ENCODE measurements around the gene NID2.

The NID2 gene

GRCh38 chr14:52091928-52092327 lies 23.1 kb upstream of the NID2 start:
- H3K4me3 ChIP-seq (ENCODE audit: control insufficient read depth, low read depth, low read length) = no peak overlapping the region
- DNase-seq (ENCODE audit: low read depth) = no peak
- no peak for TF ChIP-seq CTCF (IDR thresholded peaks at IDR 0.05; ENCODE audit: control insufficient read depth, insufficient read depth, low read depth, low read length, missing control alignments)

DNA sequence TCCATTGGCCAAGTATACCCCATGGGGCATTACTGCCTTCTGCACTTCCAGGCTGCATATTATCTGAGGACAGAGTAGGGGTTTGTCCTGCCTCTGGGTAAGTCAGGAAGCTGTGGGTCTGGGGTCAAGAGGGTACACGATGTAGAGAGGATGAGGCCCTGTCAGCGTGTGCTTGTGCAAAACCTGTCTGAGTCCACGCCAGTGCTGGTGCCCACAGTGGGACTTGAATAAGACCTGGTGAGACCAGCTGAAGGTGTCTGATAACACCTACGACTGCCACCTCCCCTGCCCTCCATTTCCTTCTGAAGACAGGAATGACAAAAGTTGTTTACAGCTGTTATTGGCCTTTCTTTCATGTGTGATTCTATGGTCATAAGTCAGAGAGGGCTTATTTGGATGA lies 22.1 kb upstream of the NID2 start:
- no peak for DNase-seq (ENCODE audit: low read depth)
- TF ChIP-seq CTCF (IDR thresholded peaks at IDR 0.05; ENCODE audit: control insufficient read depth, insufficient read depth, low read depth, low read length, missing control alignments) = no peak
- no peak overlapping the region for H3K4me3 ChIP-seq (ENCODE audit: control insufficient read depth, low read depth, low read length)

- no peak for TF ChIP-seq CTCF (IDR thresholded peaks at IDR 0.05; ENCODE audit: control insufficient read depth, insufficient read depth, low read depth, low read length, missing control alignments)
- no peak for DNase-seq (ENCODE audit: low read depth)
- no peak overlapping the region for H3K4me3 ChIP-seq (ENCODE audit: control insufficient read depth, low read depth, low read length)
Observed at GRCh38 chr14:52089218-52089617, 20.4 kb upstream of the NID2 start.

DNA sequence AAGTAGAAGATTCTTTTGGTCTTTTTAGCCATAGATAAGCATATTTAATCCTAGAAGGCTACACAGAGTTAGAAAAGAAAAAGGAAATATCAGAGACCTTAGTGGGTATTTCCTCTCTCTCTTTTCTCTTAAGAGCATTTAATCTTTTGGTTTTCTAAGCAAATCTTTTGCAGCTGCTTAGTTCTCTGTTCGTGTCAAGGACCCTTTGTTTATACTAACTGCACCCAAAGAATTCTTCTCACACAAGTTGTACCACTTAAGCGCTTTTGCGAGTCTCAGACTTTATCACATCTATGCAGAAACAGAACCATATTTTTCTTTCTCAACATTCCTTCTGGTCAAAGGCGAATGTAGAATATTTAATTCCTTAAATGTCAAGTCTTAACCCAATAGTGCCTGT lies 17.9 kb upstream of the NID2 start:
- no peak for TF ChIP-seq CTCF (IDR thresholded peaks at IDR 0.05; ENCODE audit: control insufficient read depth, insufficient read depth, low read depth, low read length, missing control alignments)
- DNase-seq (ENCODE audit: low read depth) = no peak
- no peak overlapping the region for H3K4me3 ChIP-seq (ENCODE audit: control insufficient read depth, low read depth, low read length)

GRCh38 chr14:52082903-52083302 lies 14.0 kb upstream of the NID2 start:
- no peak for DNase-seq (ENCODE audit: low read depth)
- TF ChIP-seq CTCF (IDR thresholded peaks at IDR 0.05; ENCODE audit: control insufficient read depth, insufficient read depth, low read depth, low read length, missing control alignments) = no peak
- H3K4me3 ChIP-seq (ENCODE audit: control insufficient read depth, low read depth, low read length) = no peak overlapping the region

GRCh38 chr14:52081964-52082363 lies 13.1 kb upstream of the NID2 start:
- no peak for DNase-seq (ENCODE audit: low read depth)
- H3K4me3 ChIP-seq (ENCODE audit: control insufficient read depth, low read depth, low read length) = no peak overlapping the region
- TF ChIP-seq CTCF (IDR thresholded peaks at IDR 0.05; ENCODE audit: control insufficient read depth, insufficient read depth, low read depth, low read length, missing control alignments) = no peak
